Measurements from ENCODE around the gene LARP4. TPM values are rescaled to one million over a fixed set of nuclear protein-coding genes. Genes with fewer than 3 reads are reported as not detected.
"Not testable (repeated sequence)": the region's sequence is repeated elsewhere in the genome, so short reads cannot be mapped to it uniquely, and the experiment has no call there.

LARP4 gene
- total and polyA plus RNA-seq, 2 of the 4 experiments (the other 2 are of a cell fraction): 11.3 to 42.5 TPM

- Histone ChIP-seq H3K9me1 (ENCODE audit: insufficient read depth, low read length) (0 out of 2 replicates have a peak, but pooled peaks cover 2% of the 10 kb centered on the region), H2BK120ac (ENCODE audit: low read depth, low read length) (no peak overlapping the region), H2AK9ac (replicated peaks; ENCODE audit: low read depth, low read length, poor library complexity) (no peak overlapping the region), H4K91ac (ENCODE audit: insufficient read depth, low read depth, low read length) (no peak overlapping the region), H3K4ac (ENCODE audit: low read depth, low read length) (no peak overlapping the region), H3K27ac (ENCODE audit: insufficient read depth, low read length) (no peak overlapping the region), H3K4me1 (ENCODE audit: control insufficient read depth, insufficient read depth, low read length) (no peaks in the 10 kb centered on the region), H4K8ac (ENCODE audit: low read depth in 2 of 2, low read length in 2 of 2) (no peak overlapping the region), H3K4me3 (ENCODE audit: insufficient read depth, low read depth, low read length) (no peak overlapping the region), H2AFZ (replicated peaks; ENCODE audit: low read length, poor library complexity) (no peak overlapping the region), H3K79me1 (ENCODE audit: low read depth in 1 of 2, low read length in 2 of 2) (peaks cover 0 to 9% of the 10 kb centered on the region in 2 experiments; a peak in 2 of 4 replicates), H3K9ac (ENCODE audit: low read depth, low read length) (no peak overlapping the region), H3K9me3 (ENCODE audit: control insufficient read depth, insufficient read depth, low read length) (no peaks in the 10 kb centered on the region), H3K23ac (ENCODE audit: low read depth, low read length) (no peak overlapping the region), H3K4me2 (ENCODE audit: low read depth, low read length) (no peak overlapping the region), H2BK5ac (ENCODE audit: low read depth, low read length, poor library complexity, severe bottlenecking) (no peak overlapping the region), H3K56ac (ENCODE audit: extremely low read depth, insufficient read depth, low read length) (no peak overlapping the region), H3K18ac (ENCODE audit: low read depth, low read length) (no peak overlapping the region), H2BK20ac (ENCODE audit: low read depth, low read length) (no peak overlapping the region), H2BK15ac (ENCODE audit: low read depth, low read length) (no peak overlapping the region), H4K5ac (ENCODE audit: low read depth, low read length) (no peak overlapping the region), H3K36me3 (ENCODE audit: control insufficient read depth, insufficient read depth, low read length) (peaks cover 32% of the 10 kb centered on the region), H3K27me3 (ENCODE audit: control insufficient read depth, insufficient read depth, low read length) (no peaks in the 10 kb centered on the region), H3K14ac (replicated peaks; ENCODE audit: low read depth, low read length) (no peak overlapping the region), H2AK5ac (ENCODE audit: low read depth, low read length) (no peak overlapping the region), H4K20me1 (ENCODE audit: insufficient read depth, low read length) (no peaks in the 10 kb centered on the region)
- no TSS peak for BruUV-seq (replicated peaks)
- ATAC-seq (ENCODE audit: low read depth): no peak
- dilution Hi-C loops (cut with HindIII; ENCODE audit: low sequenced_read_pairs, unreplicated experiment): no loop called here
- ChIA-PET POLR2A (ENCODE audit: unreplicated experiment) (no interaction called here), CTCF (no interaction called here)
- no peak for DNase-seq
- intact Hi-C loops (cut with micrococcal nuclease): no loop called here
- no peak for TF ChIP-seq ELK1 (IDR thresholded peaks at IDR 0.05; ENCODE audit: borderline replicate concordance, low read depth, low read length)
- 100% methylated on average over 1 of the region's 3 CpGs; no CpG with 5 or more reads in 1 of the 2 experiments for WGBS, 2 experiments (ENCODE audit: extremely low coverage in 2 of 2, insufficient read length in 1 of 2)
- in situ Hi-C loops (cut with MboI; ENCODE audit: low sequenced_read_pairs): no loop called here
Measured at GRCh38 chr12:50442178-50442908, 41.7 kb downstream of the LARP4 start.

- H3K4me1 ChIP-seq (ENCODE audit: control insufficient read depth, insufficient read depth, low read length); ATAC-seq (ENCODE audit: low read depth); H2BK120ac ChIP-seq (ENCODE audit: low read depth, low read length); H3K4ac ChIP-seq (ENCODE audit: low read depth, low read length); H2AK9ac ChIP-seq (replicated peaks; ENCODE audit: low read depth, low read length, poor library complexity); DNase-seq; H3K9ac ChIP-seq (ENCODE audit: low read depth, low read length); H3K27me3 ChIP-seq (ENCODE audit: control insufficient read depth, insufficient read depth, low read length); dilution Hi-C loops (cut with HindIII; ENCODE audit: low sequenced_read_pairs, unreplicated experiment); intact Hi-C loops (cut with micrococcal nuclease); H2BK20ac ChIP-seq (ENCODE audit: low read depth, low read length); H2BK15ac ChIP-seq (ENCODE audit: low read depth, low read length); H3K14ac ChIP-seq (replicated peaks; ENCODE audit: low read depth, low read length); CTCF ChIA-PET; H2AFZ ChIP-seq (replicated peaks; ENCODE audit: low read length, poor library complexity); H4K5ac ChIP-seq (ENCODE audit: low read depth, low read length); H3K9me1 ChIP-seq (ENCODE audit: insufficient read depth, low read length); POLR2A ChIA-PET (ENCODE audit: unreplicated experiment); H2AK5ac ChIP-seq (ENCODE audit: low read depth, low read length); H4K20me1 ChIP-seq (ENCODE audit: insufficient read depth, low read length); H3K27ac ChIP-seq (ENCODE audit: insufficient read depth, low read length); H3K56ac ChIP-seq (ENCODE audit: extremely low read depth, insufficient read depth, low read length); H3K9me3 ChIP-seq (ENCODE audit: control insufficient read depth, insufficient read depth, low read length); H3K4me2 ChIP-seq (ENCODE audit: low read depth, low read length); BruUV-seq (replicated peaks); H3K4me3 ChIP-seq (ENCODE audit: insufficient read depth, low read depth, low read length); H3K23ac ChIP-seq (ENCODE audit: low read depth, low read length); in situ Hi-C loops (cut with MboI; ENCODE audit: low sequenced_read_pairs); H2BK5ac ChIP-seq (ENCODE audit: low read depth, low read length, poor library complexity, severe bottlenecking); H4K8ac ChIP-seq (ENCODE audit: low read depth in 2 of 2, low read length in 2 of 2); H3K18ac ChIP-seq (ENCODE audit: low read depth, low read length); H4K91ac ChIP-seq (ENCODE audit: insufficient read depth, low read depth, low read length): not testable (repeated sequence)
- Histone ChIP-seq H3K79me1 (ENCODE audit: low read depth in 1 of 2, low read length in 2 of 2) (peaks cover 6 to 22% of the 10 kb centered on the region in 2 experiments; a peak in 3 of 4 replicates), H3K36me3 (ENCODE audit: control insufficient read depth, insufficient read depth, low read length) (peaks cover 30% of the 10 kb centered on the region)
- WGBS, 2 experiments (ENCODE audit: extremely low coverage in 2 of 2, insufficient read length in 1 of 2): no CpG with 5 or more reads among the region's 5 CpGs
Measured at GRCh38 chr12:50449671-50450070, 49.0 kb downstream of the LARP4 start.

Measured in IMR-90 (cell line).